GM18507 (cell line): ENCODE data around the gene CEP68.

Source experiments
- DNase-seq: peaks from one replicate; pipeline ENCODE4 v3.0.0; 2011; ENCODE audit warnings: low read depth; ENCODE audit not compliant: insufficient read length; ENCODE audit errors: extremely low spot score
- FAIRE-seq: peaks from 2 replicates; lab custom pipeline; 2011; peaks lifted over from hg19 to GRCh38; lab: Jason Lieb, UNC

The CEP68 gene

DNA sequence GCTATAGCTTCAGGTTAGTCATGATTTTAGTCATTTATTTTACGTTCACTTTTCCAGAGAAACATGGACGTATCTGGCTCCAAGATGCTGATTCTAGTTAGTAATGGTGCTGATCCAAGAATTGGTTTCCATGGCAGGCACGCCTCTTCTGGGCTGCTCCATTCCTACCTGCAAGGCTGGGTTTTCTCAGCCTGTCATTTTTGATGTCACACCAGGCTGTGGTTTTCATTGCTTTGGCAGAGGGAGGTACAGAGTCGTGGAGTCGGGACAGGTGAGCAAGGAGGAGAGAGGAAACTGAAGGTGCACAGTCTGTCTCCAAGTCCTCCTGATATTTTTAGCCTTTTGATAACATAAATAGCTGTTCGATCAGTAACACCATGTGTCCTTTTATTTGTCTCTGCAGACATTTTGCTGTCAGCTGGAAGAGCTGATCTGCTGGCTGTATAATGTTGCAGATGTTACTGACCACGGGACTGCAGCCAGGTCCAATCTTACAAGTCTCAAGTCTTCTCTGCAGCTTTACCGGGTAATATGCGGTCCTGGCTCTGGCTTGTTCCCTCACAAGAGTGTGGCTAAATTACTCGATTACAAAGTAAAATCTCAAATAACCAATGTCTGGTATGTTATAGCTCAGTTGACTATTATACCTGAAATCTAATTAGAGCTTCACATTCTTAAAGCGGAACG lies 17.8 kb downstream of the CEP68 start:
- FAIRE-seq (no peak), DNase-seq (no peak)

DNA sequence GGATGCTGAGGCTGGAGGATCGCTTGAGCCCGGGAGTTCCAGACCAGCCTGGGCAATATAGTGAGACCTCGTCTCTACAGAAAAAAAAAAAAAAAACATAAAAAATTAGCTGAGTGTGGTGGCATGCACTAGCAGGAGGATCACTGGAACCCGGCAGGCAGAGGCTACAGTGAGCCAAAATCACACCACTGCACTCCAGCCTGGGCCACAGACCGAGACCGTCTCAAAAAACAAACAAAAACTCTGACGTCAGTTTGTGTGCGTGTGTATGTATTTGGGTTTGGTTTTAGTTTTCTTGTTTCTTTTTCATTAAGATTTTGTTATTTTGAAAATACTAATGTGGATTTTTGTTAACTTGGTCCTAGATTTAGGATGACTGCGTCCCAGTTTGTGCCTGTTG lies 19.0 kb downstream of the CEP68 start:
- DNase-seq = no peak
- no peak for FAIRE-seq

DNA sequence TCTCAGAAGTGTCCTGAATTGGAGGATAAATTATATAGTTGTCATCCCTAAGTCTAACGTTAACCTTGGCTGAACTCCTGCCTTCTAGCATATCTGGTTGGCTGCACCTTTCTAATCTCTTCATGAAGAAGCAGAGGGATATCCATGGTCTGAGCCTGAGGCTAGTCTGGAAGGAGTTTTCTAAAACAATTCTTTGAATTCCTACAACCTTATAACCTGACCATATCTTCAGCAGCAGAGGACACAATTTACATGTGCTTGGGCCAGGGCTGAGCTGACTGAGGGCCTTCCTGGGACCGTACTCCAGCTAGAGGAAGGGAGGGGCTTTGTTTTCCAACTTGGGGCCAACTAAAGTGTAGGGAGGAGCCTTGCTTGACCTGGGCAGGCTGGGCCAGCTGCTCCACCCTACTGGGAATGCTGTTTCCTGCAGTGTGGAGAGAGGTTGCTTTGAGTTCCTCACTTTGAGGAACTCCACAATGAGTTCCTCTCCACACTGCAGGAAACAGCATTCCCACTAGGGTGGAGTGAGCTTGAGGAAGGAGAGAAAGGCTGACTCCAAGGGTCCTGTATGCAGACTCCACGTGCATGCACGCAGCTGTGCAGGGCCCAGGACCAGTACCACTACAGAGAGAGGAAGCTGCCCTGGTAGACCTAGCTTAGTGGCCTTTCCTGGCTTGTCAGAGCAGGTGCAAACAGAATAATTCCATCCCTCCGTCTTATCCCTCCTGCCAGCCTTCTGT lies 19.6 kb downstream of the CEP68 start:
- FAIRE-seq = no peak
- DNase-seq = no peak

DNA sequence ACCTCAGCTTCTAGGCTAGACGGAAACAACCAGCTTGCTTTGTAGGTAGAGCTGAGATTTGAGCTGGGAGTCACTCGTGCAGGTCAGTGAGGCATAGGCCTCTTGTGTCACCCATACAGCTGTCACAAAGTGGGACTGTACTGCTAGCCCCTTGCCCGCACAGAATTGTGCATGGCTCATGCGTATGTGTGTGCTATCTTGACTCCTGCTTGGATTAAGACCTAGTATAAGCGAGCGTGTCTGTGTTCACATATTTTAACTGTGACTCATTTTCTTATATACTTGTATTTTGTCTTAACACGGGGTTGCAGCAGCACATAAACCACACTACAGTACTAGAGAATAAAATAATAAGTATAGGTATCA lies 20.1 kb downstream of the CEP68 start:
- FAIRE-seq (no peak), DNase-seq (no peak)

DNA sequence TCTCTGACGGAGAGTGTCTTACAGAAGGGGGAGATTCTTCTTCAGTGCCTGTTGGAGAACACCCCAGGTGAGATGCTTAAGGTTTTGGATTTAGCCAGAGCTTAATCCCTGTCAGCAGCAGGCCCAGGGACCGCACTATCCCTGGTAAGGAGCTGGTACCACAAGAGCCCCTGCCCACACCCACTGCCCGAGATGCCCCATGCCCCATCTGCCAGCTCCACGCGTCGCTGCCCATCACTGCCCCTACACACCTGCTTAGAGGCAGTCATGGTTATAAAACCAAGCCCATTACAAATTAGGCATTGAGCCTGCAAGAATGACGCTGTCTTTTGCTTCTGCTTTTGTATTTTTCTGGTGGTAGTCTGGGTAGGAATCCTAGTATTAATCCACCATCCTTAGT lies 21.7 kb downstream of the CEP68 start:
- FAIRE-seq (no peak), DNase-seq (no peak)

DNA sequence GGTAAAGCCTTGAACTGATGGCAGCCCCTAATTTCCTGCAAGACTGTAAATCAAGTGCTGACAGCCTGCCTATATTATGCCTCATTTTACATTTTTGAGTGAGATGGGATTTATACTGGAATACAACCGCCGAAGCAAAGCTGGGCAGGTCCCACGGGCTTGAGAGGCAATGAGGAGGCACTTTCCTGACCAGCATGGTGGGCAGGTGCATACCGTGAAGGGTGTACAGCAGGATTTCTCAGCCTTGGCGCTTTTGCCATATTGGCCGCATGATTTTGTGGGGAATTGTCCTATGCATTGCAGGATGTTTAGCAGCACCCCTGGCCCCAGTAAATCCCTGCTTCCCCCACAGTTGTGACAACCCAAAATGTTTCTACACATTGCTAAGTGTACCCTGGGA lies 22.8 kb downstream of the CEP68 start:
- FAIRE-seq (no peak), DNase-seq (no peak)

DNA sequence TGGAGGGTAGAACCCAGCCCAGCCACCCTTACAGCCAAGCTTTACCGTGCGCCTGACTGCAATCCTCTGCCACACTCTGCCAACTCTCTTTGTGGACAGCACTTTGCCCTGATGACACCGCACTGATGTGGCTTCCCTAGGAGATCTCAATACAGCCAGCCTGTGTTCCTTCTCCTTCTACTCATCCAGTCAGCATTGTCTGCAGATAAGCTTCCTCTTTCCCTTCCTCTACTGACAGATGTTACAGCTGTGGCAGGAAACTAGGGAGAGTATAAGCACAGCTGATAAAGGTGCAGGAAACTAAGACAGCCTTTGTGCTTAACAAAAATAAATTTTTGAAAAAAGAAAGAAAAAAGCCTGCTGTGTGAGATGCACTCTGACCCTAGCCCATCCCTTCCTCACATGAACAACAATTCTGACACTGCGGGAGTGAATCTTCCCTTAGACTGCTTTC lies 25.0 kb downstream of the CEP68 start:
- FAIRE-seq = no peak
- no peak for DNase-seq

DNA sequence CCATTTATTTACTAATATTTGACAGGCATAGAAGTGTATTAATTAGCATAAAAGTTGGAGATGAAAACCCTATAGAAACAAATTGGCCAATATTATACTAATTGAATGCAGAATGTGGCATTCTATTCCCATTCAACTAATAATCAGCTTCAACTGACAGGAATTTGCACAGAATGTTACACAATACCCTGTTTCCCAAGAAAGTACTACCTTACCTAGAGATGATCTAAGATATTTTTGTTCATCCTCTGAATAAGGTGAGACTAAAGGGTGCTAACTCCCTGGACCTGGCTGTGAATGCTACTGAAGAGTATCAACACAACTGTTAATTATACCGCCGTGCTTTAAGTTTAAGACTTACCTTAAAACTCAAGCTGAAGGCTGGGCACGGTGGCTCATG lies 28.9 kb downstream of the CEP68 start:
- FAIRE-seq (no peak), DNase-seq (no peak)

DNA sequence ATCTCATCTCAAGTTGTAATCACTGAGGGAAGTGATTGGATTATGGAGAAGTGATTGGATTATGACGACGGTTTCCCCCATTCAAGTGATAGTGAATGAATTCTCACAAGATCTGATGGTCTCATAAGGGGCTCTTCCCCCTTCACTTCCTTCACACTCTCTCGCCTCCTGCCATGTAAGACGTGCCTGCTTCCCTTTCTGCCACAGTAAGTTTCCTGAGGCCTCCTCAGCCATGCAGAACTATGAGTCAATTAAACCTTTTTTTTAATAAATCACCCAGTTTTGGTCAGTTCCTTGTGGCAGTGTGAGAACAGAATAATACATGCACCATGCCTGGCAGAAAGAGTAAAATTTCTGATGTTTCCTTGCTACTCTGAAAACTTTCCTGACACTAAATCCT lies 36.6 kb downstream of the CEP68 start:
- FAIRE-seq (no peak), DNase-seq (no peak)

DNA sequence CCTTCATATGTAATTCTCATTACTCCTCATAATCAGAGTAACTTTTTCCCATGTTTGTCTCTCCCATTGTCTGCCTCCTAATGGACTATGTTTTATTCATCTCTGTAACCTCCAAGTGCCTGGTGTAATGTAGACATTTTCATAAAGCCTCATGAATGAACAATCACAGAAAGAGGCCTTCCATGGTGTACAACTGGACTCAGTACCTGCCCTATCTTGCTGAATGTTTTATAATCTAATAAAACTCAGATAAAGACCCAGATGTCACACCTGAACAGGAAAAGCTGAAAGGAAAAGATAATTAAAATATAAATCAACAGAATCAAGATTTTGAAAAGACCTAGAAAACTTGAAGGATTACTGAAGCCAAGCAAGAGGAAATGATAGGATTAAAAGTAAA lies 37.0 kb downstream of the CEP68 start:
- no peak for FAIRE-seq
- DNase-seq = no peak

DNA sequence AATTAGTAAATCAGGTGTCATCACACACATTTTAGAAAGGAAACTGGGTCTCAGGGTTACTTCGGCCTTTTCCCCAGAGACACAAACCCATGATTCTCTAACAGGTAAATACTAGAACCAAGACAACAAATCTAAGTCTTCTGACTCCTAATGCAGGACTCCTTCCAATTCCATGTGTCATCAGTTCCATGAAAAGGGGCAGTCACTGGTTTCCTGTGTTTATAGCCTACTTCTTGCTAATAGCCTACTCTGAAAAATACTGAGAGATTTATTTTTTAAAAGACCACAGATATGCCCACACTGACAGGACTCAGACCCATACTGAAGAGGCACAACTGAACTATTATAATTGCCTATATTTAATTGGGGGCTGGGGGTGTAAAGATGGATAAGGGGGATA lies 40.7 kb downstream of the CEP68 start:
- FAIRE-seq (no peak), DNase-seq (no peak)

DNA sequence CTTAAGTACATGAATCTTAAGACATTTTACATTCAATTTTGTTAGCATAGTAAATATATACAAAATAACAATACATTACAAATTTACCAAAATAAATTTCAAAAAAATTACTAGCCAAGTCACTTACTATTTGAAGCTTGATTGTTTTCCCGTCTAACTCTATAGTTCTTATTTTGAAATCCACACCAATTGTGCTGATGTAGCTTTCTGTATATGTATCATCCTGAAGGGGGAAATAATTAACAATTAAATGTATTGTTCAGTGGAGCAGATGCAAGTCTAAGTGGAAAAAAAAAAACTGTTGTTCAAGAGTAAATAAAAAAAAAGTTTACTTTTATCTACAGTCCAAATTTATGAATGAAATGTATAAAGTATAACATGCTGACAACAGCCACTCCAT lies 41.6 kb downstream of the CEP68 start:
- DNase-seq (no peak), FAIRE-seq (no peak)

DNA sequence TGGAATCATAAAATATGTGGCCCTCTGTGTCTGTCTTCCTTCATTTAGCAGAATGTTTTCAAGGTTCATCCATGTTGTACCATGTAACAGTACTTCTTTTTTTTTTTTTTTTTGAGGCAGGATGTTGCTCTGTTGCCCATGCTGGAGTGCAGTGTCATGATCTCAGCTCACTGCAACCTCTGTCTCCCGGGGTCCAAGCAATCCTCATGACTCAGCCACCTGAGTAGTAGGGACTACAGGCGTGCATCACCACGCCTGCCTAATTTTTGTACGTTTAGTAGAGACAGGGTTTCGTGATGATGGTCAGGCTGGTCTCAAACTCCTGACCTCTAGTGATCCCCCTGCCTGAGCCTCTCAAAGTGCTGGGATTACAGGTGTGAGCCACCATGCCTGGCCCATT lies 42.5 kb downstream of the CEP68 start:
- no peak for FAIRE-seq
- no peak for DNase-seq

DNA sequence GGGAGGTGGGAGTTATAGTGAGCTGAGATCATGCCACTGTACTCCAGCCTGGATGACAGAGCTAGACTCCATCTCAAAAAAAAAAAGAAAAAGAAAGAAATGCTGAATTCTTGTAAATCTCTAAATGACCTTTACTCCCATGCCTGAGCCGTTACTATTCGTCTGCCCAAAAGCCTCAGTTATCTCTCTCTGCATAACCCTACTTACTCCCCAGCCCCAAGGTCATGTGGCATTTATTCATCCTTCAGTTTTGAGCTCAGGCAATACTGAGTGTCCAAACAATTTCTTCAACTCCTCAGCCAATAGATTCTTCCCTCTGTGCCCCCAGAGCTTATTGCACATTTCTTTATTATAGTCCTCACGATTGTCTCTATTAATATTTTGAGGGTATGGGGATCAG lies 44.9 kb downstream of the CEP68 start:
- DNase-seq (no peak), FAIRE-seq (no peak)

DNA sequence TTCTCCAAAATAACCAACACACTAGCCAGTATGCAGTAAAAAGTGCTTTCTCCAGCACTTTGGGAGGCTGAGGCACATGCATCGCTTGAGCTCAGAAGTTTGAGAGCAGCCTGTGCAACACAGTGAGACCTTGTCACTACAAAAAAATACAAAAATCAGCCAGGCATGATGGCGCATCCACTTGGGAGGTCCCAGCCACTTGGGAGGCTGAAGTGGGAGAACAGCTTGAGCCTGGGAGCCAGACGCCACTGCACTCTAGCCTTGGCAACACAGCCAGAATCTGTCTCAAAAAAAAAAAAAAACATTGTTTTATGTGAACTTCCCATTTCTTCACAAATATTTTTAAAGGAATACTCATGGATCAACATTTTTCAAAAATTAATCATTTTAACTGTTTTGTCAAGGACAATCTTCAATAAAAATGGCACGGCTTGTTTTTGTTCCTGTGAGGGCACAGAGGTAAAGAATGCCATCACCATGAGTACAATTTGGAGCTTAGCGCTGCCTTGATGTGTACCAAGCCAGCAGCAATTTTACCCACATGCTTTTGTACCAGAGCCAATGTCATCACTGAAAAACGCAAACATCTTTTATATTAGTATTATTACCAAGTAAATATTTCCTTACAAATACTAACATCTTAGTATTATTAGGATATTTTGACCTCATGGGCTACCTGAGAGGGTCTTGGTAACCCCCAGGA lies 46.9 kb downstream of the CEP68 start:
- no peak for FAIRE-seq
- DNase-seq = no peak

DNA sequence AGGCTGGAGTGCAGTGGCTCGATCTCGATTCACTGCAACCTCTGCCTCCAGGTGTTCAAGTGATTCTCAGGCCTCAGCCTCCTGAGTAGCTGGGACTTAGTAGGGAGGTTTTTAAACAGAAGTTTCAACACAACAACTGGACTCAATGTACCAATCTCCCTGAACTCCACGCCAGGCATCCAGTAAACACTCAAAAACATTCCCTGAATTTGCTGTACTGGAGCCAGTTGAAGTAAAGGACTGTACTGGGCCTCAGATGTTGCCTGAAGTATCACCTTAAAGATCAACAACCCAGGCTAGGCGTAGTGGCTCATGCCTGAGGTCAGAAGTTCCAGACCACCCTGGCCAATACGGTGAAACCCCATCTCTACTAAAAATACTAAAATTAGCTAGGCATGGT lies 51.3 kb downstream of the CEP68 start:
- DNase-seq = no peak
- no peak for FAIRE-seq

DNA sequence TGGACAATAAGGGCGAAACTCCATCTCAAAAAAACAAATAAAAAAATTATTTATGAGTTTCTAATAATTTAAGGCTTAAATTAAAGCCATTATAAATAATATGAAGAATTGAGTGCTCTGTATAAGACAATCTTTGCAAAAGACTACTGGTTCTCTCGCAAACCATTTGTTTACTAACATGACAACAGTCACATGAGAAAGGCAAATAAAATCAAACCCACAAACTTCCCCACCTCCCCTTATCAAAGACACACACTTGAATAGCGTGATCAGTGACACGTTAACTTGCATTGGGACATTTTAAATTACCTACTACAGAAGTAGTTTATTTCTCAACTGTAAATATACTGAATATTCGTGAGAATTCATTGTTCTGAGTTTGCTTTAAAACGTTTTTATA lies 52.6 kb downstream of the CEP68 start:
- DNase-seq (no peak), FAIRE-seq (no peak)

DNA sequence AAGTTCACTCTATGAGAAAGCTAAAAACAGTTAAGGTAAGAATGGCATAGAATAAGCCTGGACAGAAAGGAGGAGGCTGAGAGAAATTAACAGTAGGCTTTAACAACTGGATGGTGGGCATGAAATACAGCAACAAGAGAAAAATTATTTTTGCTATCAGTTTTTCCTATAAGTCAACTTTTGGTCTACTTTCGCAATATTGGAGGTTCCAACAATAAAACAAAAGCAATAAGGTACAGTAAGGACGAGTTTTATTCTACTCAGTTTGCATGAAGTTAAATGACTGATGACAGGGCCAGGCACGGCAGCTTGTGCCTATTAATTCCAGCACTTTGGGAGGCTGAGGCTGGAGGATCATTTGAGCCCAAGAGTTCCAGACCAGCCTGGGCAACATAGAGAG lies 56.4 kb downstream of the CEP68 start:
- DNase-seq = no peak
- FAIRE-seq = no peak

DNA sequence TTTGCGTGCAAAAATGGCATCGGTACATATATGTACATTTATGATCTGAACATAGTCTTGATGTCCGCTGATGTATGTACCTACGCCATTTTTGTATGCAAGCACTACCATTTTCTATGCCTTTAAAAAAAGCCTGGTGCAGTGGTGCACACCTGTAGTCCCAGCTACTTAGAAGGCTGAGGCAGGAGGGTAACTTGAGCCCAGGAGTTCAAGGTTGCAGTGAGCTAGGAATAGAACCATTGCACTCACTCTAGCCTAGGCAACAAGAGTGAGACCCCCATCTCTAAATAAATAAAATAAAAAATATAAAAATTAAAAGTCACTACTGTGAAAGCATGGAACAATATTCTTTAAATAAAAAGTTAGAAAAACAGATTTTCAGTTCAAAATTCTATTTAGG lies 57.0 kb downstream of the CEP68 start:
- no peak for DNase-seq
- no peak for FAIRE-seq

DNA sequence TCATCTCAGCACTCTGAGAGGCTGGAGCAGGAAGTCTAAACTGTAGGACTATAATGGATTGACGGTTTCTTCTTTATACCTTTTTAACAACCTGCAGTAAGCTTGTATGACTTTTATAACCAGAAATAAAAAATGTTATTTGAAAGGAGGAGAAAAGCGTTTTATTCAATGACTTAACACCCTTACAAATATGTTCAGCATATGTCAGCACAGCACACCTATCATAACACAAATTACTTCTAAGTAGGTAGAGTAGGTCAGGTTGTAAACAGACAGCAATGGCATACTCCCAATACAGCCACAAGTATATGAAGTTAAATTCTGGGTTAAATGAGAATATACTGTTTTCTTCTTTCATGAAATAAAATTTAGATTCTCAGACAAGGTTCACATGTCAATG lies 57.6 kb downstream of the CEP68 start:
- FAIRE-seq (no peak), DNase-seq (no peak)

DNA sequence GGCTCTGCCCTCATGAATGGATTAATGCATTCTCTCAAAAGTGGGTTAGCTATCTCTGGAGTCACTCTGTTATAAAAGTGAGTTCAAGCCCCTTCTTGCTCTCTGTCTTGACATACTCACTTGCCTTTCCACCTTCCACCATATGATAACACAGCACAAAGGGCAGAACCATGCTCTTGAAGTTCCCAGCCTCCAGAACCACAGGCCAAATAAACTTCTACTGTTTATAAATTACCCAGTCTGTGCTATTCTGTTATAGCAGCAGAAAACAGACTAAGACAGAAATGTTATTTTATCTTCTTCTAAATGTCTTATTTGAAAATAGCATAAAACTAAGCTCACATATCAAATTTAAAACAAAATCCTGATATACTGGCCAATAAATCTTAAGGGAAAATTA lies 58.7 kb downstream of the CEP68 start:
- DNase-seq = no peak
- FAIRE-seq = no peak
